A673 (cell line): ENCODE results near the gene KCNIP1.

ENCODE experiments used
- CTCF ChIP-seq: fragments of 300-800, 200-600 bp; sonication (generic); conservative IDR thresholded peaks from 2 replicates; pipeline ENCODE4 v1.5.1; 2017; ENCODE audit warnings: low read depth, mild to moderate bottlenecking, antibody characterized with exemption, low read length, moderate library complexity, mixed read lengths
- EZH2 ChIP-seq: fragments of 200-600 bp; sonication (generic); IDR thresholded peaks from 2 replicates; pipeline ENCODE4 v1.6.1; 2017; ENCODE audit warnings: borderline replicate concordance, low read depth, mild to moderate bottlenecking, mixed read lengths, antibody characterized with exemption, low read length; ENCODE audit not compliant: poor library complexity, severe bottlenecking

GRCh38 chr5:170773024-170773985 is 269.5 kb downstream of the KCNIP1 start:
- TF ChIP-seq CTCF (no peak), EZH2 (no peak)
